HuH-7 (cell line): ENCODE results near the gene MEIOB.

Experiments used
- DNase-seq: peaks from one replicate; pipeline ENCODE4 v3.0.0; 2011; ENCODE audit warnings: low spot score

Gene MEIOB

DNA sequence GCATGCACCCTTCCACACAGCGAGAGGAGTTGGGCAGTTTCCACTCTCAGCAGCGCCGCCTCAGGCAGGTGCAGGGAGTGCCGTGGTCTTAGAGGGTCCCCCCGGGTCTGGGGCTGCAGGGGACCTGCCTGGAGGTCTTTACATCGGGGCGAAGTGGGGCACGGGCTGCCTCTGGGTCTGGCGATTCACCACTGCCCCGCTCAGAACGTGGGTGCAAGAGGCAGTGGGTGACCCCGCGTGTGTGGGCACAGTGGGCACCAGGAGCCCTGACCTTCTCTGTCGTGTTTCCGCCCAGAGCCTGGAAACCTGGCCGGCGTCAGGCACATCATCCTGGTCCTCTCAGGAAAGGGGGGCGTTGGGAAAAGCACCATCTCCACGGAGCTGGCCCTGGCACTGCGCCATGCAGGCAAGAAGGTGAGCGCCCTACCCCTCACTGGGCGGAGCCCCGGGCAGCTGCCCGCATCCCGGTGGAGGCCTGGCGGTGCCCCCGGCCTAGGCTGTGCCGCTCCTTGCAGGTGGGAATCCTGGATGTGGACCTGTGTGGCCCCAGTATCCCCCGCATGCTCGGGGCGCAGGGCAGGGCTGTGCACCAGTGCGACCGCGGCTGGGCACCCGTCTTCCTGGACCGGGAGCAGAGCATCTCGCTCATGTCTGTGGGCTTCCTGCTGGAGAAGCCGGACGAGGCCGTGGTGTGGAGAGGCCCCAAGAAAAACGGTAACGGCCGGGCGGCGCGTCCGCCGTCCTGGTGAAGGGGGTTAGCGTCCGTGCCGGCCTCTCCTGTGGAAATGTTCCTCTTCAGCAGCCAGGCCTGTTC is 85.5 kb downstream of the MEIOB start:
- no peak for DNase-seq

- DNase-seq = no peak
These were observed 86.2 kb downstream of the MEIOB start for GRCh38 chr16:1785846-1786170.

GRCh38 chr16:1784977-1785845 is 86.8 kb downstream of the MEIOB start:
- DNase-seq = no peak
